ENCODE measurements around the gene DCHS2.
A peak's percentile ranks its signal among the peaks of the same experiment; 100 is the strongest.

Gene DCHS2

DNA sequence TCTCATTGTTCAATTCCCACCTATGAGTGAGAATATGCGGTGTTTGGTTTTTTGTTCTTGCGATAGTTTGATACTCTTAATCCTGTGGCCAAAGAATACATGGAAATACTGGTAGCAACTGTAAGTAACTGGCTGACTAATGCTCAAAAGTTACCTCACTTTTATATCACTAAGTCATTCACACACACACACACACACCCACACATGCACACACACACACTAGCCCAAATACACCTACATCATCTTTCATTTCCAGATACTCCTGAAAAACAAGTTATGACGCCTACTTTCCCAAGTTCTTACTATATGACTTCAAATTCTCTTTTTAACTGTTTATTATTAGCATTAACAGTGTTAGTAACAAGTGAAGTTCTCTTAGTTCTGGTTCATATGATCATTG is 101.3 kb downstream of the DCHS2 start:
- DNase-seq (ENCODE audit: low read depth) = no peak

DNA sequence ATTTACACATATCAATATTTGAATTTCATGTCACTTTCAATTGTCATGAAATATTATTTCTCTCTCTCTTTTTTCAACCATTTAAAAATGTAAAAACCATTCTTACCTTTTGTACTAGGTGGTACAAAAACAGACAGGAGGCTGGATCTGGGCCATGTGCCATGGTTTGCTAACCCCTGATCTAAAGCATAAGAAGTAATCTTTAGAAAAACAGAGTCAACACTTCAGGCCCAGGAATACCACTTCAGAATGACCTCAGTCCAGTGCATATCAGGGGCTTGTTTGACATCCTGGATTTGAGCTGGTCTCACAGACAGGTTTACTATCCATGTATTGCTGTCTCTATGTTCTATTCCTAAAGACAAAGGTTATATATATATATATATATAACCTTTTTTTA is 102.5 kb downstream of the DCHS2 start:
- DNase-seq (ENCODE audit: low read depth) = no peak

DNA sequence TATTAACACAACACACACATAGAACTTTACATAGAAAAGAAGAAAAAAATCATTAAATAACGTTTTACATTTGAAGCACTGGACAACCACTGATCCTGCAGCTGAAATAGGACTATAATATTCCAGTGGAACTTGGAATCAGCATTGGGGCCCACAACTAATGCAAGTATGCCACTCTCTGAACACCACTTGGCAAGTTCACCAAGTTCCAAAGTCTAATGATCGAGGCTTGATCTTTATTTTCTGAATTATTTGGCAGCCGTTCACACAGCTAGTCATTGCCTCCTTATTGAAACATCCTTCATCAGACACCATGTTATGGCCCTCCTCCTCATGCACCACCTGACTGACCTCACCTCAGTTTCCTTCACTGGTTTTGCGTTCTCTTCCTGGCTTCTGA is 107.6 kb downstream of the DCHS2 start:
- no peak for DNase-seq (ENCODE audit: low read depth)

DNA sequence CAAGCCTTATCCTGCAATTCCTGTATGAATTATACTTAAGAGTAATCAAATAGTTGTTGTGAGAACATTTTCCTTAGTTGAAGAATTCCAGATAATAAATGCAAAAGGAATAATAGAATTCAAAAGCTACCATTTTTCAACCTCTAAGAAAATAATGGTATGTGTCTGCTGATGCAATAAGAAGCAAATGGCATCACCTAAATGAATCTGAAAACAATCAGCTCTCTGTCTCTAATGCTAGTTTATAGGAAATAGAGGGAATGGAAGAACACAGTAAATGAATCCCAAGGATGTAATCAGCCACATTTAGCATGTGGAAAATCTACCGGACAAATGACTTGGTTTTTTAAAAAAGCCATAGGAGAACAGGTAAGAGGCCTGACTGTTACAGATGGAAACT is 115.1 kb downstream of the DCHS2 start:
- no peak for DNase-seq (ENCODE audit: low read depth)

DNA sequence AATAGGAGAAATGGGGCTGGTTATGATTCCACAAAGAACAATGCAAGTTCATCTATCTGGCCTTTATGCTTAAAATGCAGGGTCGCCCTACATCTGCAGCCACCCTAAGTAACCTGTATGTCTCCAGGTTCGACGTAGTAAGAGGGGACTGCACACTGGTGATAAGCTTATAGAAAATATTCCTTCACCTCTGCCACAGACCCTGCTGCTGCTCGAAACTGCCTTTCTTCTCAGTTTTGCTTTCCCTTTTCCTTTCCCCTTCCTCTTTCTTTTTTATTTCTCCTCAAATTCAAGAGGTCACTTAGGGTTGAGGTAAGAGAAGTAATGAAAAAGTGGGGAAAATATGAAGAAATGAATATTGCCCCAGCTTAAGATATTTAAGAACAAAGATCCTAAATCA is 123.5 kb downstream of the DCHS2 start:
- no peak for DNase-seq (ENCODE audit: low read depth)

DNA sequence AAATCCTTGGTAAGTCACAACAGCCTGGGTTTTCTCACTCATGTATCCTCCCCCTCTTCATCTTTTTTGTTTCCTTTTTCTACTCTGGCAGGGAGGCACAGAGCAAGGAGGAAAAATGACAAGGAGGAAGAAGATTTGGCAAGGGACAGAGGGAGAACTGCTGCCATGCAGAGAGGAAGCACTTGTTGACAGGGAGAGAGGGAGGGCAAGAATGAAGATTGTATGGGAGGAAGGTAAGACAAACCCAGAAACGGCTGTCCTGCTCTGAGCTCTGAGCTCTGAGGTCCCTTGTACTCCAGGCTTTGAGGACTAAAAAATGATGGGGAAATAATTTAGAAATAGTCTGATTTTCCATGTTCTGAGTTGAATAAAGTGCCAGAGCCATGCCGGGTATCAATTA is 123.9 kb downstream of the DCHS2 start:
- DNase-seq (ENCODE audit: low read depth) = no peak

DNA sequence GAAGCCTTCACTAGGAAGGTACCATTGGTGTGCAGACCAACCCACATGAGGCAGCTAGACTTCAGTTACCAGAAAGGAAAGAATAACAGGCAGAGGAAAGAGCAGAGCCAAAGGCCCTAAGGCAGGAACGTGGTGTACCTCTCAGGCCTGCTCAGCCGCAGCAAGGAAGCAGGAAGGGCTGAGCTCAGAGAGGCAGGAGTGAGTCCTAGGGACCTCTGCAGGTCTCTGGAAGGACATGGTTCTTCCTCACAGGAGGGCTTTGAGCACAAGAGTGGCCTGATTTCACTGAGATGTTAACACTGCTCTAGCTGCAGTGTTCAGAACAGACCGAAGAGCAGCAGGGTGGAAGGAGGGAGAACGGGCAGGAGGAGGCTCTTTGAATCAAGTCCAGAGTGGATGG is 124.6 kb downstream of the DCHS2 start:
- no peak for DNase-seq (ENCODE audit: low read depth)

DNA sequence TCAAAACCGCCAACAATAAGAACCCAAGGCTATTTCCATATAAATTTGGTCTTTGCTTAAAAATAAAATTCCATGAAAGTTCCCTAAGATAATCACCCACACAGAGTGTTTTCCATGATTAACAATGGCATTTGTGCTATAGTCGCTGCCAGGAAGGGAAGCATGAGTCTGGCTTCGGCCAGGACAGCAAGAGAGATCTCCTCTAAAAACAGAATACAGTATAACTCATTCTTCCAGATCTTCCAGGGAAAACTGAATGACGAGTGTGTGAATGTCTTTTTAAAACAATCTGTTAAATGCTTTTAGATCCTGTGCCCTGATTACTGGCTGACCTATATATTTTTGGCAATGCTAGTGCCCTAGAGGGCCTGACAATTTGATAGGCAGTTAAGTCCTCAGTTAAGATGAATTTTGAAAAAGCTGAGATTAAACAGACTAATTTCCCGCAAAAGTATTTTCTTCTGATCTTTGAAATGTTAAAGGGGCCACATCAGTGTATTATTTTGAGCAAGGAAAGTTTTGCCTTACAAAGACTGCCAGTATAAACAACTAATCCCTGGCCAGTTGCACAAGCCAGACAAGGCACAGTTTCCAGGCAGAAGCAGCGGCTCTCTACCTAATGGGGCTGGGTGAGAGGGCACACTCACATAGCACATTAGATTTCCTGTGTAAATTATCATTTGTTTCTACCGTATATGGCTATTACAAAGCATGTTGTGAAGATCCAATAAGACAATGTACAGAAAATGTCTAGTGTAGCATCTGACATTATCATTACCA is 127.3 kb downstream of the DCHS2 start:
- peak; percentile 29 for DNase-seq (ENCODE audit: low read depth)

DNA sequence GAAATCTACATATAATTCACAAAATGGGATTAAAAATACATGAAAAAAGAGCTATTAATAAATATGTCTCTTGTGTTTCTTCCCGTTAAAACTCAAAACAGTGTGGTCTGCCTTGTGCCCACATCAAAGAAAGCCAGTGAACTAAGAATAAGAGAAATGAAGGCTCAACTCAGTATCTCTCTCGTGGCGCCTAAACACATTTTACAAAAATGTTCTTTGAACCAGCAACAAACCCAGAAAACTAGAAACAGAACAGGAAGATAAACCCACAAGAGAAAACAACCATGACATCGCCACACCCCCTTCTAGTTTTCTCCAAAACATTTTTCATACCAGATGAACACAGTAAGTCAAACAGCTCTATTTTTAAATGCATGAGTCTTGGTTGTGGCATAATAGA is 130.1 kb downstream of the DCHS2 start:
- DNase-seq (ENCODE audit: low read depth) = no peak

DNA sequence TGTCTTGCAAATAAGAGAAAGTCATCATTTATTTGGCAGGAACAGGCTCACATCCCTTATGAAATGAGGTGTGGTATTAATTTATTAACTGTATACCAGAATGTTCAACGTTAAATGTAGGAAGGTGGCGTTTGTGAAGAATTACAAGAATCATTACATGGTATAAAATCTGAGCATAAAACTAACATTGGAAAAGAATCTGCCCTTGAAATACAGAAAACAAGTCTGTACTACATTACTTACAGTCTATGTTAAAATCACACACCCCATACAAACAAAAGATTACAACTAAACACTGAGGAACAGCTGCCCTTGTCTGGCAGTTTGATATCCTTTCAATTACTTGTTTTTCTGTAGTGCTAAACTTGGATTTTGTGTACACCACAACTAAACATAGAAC is 131.1 kb downstream of the DCHS2 start:
- no peak for DNase-seq (ENCODE audit: low read depth)

DNA sequence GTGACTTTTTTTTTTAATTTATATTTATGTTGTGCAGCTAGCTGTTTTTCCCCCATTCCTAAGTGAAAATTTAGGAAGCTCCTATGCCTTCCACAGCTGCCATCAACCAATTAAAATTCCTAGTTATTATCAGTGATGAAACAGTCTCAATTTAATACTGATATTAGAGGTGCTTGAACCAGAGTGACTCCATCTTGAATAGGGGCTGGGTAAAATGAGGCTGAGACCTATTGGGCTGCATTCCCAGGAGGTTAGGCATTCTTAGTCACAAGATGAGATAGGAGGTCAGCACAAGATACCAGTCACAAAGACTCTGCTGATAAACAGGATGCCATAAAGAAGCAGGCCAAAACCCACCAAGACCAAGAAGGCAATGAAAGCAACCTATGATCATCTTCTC is 136.7 kb downstream of the DCHS2 start:
- DNase-seq (ENCODE audit: low read depth) = no peak

DNA sequence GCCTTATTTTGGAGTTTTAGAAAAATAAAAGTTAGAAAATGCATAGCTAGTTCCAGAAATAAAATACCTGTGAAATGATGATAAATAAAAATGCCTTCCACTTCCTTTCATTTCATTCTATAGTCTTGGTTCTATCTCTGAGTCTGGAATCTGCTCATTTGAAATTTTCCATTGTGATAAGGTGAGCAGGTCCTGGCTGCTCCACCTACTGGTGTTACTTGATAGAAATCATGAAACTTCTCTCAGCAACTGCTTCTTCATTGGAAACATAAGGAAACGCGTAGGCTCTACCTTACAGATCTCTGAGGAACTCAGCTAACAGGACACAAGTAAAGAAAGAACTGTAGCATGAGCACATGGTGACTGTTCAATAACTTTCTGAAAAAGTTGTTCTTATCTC is 141.8 kb downstream of the DCHS2 start:
- DNase-seq (ENCODE audit: low read depth) = no peak

DNA sequence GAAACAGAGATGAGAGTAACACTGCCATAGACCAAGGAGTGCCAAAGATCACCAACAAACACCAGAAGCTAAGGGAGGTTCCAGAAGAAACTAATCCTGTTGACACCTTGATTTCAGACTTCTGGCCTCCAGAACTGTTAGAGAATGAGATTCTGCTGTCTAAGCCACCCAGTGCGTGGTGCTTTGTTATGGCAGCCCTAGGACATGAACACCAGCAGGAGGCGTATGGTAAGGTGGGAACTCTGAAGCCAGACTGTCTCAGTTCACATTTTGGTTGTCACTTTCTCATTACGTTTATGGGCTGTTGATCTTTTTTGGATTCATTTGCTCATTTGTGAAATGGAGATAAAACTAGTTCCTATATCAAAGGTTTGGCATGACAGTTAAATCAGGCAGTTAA is 142.9 kb downstream of the DCHS2 start:
- no peak for DNase-seq (ENCODE audit: low read depth)

DNA sequence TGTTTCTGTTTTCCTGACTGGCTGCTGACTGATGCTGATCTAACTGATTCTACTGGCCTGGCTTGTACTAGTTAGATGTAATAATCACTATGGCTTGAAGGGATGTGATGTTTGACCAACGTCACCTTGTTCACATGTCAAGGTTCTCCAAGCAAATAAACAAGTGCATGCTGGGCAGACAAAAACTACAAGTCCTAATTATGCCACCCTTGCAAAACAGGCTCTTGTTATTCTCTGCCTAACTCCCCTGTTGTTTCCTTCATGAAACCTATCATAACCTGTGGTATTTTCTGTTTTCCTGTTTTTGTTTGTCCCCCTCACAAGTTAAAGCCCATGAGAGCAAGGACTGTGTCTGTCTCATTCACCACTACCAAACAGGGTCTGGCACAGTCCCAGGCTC is 146.2 kb downstream of the DCHS2 start:
- no peak for DNase-seq (ENCODE audit: low read depth)

DNA sequence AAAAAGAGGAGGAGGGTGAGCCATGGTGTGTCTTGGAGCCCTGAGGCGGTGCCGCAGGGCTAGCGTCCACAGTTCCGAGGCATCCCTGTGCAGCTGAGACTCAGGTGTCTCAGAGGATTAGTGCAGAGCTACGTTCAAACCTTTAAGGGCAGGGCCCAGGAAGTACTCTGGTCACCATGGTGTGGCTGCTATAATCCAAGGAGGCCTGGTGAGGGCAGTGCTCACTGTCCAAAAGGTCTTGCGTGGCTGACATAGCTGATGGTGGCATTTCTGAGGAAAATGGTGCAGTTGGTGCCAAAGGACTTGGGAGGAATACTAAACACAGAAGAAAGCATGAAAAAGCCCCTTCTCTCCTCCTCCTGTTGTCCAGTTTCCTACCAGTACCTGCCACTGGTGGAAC is 146.9 kb downstream of the DCHS2 start:
- DNase-seq (ENCODE audit: low read depth) = no peak

DNA sequence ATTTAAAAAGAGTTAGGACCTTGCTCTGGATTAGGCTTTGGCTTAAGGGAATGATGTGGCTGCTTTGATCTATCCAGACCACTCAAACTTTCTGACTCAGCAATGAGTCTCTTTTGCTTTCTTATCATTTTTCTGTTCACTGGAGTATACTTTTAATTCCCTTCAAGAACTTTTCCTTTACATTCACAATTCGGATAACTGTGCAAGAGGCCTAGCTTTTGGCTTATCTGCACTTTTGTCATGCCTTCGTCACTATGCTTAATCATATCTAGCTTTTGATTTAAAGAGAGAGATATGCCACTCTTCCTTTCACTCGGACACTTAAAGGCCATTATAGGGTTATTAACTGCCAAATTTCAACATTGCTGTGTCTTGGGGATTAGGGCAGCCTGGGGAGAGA is 147.9 kb downstream of the DCHS2 start:
- DNase-seq (ENCODE audit: low read depth) = no peak

DNA sequence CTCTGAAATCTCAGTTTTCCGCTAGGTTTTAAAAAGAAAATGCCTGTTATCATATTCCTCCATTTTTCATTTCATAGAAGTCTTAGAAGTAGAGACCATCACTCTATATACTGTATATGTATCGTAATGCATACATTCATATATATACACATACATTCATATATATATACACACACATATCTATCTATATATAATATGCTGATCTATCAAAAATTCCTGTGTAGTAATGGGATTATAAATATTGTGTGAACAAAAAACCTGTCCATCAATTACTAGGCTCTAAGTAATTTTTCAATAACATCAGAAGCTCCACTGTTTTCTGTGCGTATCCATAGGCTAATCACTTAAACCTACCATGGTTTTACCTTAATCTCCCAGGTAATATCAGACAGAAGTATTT is 150.2 kb downstream of the DCHS2 start:
- no peak for DNase-seq (ENCODE audit: low read depth)

DNA sequence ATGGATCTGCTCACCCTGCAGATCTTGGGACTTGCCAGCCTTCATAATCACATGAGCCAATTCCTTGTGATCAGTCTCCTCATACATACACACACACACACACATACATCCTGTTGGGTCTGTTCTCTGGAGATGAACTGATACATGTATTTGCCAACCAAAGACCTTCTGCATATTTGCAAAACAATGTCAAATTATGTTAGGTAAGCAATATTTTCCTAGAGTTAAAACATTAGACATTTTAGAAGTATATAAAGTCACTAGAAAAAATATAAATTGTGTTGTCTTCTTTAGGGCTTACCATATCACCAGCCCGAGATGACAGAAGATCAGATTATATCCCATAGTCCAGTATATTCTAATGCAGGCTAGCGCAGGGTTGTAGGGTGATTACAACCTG is 156.0 kb downstream of the DCHS2 start:
- DNase-seq (ENCODE audit: low read depth) = no peak

DNA sequence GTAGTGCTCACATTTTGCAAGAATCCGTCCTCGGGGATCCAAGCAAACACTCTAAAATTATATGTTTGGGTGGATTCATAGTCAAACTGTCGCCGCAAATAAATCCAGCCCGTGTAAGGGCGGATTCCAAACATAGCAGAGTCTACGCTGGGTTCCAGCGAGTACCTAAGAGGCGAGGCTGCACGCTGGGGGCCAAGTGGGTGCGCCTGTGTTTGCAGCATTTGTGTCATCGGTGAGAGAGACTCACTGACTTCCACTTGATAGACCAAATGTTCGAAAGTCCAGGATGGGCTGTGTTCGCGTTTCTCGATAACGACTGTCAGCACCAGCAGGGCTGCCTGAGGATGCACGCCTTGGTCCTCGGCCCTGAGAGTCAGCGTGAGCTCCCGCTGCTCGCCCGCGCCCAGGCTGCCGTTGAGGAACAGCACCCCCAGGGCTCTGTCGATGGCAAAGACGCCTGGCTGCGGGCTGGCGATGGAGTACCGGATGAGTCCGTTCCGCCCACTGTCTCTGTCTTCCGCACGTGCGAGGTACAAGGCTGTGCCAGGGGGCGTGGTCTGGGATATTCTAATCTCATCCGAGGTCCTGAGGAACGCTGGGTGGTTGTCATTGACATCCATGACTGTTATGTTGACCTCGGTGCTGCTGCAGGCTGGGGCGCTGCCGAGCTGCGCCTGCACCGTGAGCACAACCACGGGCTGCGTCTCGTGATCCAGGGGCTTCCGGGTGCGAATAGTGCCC is 158.7 kb downstream of the DCHS2 start:
- DNase-seq (ENCODE audit: low read depth) = no peak

DNA sequence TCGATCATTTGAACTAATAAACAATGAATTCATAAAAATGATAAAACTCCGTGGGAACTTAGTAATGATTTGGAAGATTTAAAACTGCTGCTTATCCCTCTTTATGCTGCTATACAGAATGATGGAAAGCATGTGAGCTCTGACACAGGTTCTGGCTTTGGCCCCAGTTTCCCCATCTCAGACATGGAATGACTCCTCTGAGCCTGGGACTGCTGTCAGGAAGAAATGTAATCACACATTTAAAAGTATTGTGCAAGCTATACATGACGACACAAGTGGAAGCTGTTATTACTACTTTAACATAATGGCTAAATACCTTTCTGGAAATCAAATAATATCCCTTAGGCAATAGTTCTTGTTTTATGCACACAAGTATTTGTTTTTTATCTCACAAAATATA is 161.7 kb downstream of the DCHS2 start:
- peak; percentile 89 for DNase-seq (ENCODE audit: low read depth)

DNA sequence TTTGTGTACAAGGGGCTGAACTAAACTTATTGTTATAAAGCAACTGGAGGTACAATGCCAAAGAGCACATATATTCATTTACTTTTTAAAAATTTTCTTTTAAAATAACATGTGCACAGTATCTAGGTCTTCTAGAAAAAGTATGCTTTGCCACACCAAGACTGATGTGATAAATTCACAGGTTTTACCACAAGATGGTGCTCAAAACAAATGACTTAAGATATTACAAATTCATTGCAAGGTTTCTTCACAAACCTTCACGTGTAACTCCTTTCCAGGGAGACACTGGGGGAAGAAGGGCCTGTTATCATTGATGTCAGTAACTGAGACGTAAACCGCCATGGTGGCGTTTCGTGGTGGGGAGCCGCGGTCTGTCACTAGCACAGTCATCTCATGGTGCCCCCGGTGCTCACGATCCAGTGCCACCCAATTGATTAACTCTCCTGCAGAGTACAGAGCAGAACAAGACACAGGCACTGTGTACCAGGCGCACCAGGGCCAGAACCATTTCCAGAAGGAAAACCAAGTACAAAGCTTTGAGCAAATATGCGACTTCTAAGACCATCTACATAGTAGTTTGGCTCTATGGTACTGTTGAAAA is 162.2 kb downstream of the DCHS2 start:
- DNase-seq (ENCODE audit: low read depth) = peak; percentile 39

DNA sequence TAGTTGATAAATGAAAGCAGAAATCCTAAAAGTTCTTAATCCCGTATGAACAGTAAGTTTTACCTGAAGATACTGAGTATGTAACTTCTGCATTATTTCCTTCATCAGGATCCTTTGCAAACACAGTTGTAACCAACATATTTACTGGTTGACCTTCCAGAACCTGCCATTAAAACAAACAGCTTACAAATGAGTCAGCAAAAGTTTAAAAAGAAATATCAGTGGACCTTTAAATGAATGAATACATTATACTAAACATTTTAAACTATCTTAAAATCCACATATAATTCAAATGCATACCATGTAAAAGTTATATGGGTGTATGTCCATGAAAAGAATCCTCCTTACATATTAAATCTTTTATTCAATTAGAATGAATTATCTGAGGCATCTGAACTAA is 163.6 kb downstream of the DCHS2 start:
- DNase-seq (ENCODE audit: low read depth) = no peak

DNA sequence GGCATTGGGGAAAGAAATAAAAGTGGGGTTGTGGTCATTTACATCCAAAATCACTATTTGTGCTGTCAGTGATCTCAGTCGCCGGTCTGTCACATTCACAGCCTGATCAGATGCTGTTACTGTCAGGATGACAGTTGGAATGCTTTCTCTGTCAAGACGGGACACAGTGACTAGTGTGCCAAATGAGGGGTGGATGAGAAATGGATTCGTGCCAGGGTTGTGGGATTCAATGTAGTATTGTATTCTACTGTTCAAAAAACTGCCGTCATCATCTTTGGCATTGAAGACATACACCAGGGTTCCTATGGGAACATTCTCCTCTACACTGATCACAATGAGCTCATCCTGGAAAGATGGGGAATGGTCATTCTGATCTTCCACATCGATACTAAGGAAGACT is 171.1 kb downstream of the DCHS2 start:
- no peak for DNase-seq (ENCODE audit: low read depth)

DNA sequence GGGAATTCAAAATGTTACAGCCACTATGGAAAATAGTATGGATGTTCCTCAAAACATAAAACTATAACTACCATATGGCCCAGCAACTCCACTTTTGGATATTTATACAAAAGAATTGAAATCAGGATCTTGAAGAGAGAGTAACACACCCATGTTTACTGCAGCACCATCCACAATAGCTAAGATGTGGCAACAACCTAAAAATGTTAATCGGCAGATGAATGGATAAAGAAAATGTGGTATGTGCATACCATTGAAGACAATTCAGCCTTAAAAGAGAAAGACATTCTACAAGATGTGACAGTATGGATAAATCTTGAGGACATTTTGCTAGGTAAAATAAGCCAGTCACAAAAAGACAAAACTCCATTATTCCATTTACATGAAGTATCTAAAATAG is 171.9 kb downstream of the DCHS2 start:
- DNase-seq (ENCODE audit: low read depth) = no peak
